H1 (cell line): Measurements from ENCODE around the gene ADAMTS13. TPM values are rescaled to one million over a fixed set of nuclear protein-coding genes. Genes with fewer than 3 reads are reported as not detected.

Experiments
- CTCF ChIA-PET: fragments of 300-600 bp; sonication (Branson Sonifier 250); formaldehyde crosslinking; loops from one replicate; lab custom pipeline; 2021; ENCODE audit not compliant: partially characterized antibody; lab: Charles Lee
- POLR2A ChIA-PET: fragments of 300-600 bp; sonication (Branson Sonifier 250); formaldehyde crosslinking; loops from one replicate; lab custom pipeline; 2021; ENCODE audit warnings: inconsistent platforms; ENCODE audit not compliant: partially characterized antibody; lab: Charles Lee
- DNase-seq, 2 experiments: peaks; one replicate each; pipeline versions ENCODE4 v3.0.0 to v3.0.0-alpha.2; 2010 to 2022; ENCODE audit warnings: low spot score in 2 of 2, low read depth in 1 of 2, mixed read lengths in 1 of 2
- FAIRE-seq: peaks from 2 replicates; lab custom pipeline; 2011; peaks lifted over from hg19 to GRCh38; lab: Jason Lieb, UNC
- H2AFZ ChIP-seq: 2 replicates; pipeline ENCODE4 v1.8.1; 2012; ENCODE audit warnings: low read length, inconsistent platforms
- H2AK5ac ChIP-seq: 2 replicates; pipeline ENCODE4 v1.6.1; 2013; ENCODE audit warnings: low read depth, low read length
- H2BK120ac ChIP-seq: replicated peaks from 2 replicates; pipeline ENCODE3; 2013; ENCODE audit warnings: low read depth, low read length, inconsistent platforms
- H2BK12ac ChIP-seq: 2 replicates; pipeline ENCODE4 v1.6.1; 2013; ENCODE audit warnings: low read depth, low read length
- H2BK15ac ChIP-seq: 2 replicates; pipeline ENCODE4 v1.6.1; 2013; ENCODE audit warnings: low read length
- H2BK20ac ChIP-seq: 2 replicates; pipeline ENCODE4 v1.6.1; 2013; ENCODE audit warnings: low read length
- H2BK5ac ChIP-seq: 2 replicates; pipeline ENCODE4 v1.6.1; 2013; ENCODE audit warnings: low read depth, low read length
- H3K14ac ChIP-seq: 2 replicates; pipeline ENCODE4 v1.6.1; 2013; ENCODE audit warnings: inconsistent platforms; ENCODE audit not compliant: insufficient read length
- H3K18ac ChIP-seq: 2 replicates; pipeline ENCODE4 v1.6.1; 2013; ENCODE audit warnings: low read length; ENCODE audit errors: extremely low read depth
- H3K23ac ChIP-seq: 2 replicates; pipeline ENCODE4 v1.6.1; 2013; ENCODE audit warnings: inconsistent platforms; ENCODE audit not compliant: insufficient read length
- H3K23me2 ChIP-seq: 2 replicates; pipeline ENCODE4 v1.6.1; 2013; ENCODE audit warnings: low read depth, low read length
- H3K27ac ChIP-seq: 2 replicates; pipeline ENCODE4 v1.6.1; 2011; ENCODE audit warnings: low read depth, low read length, inconsistent platforms
- H3K27me3 ChIP-seq, 4 experiments: replicated peaks in 1 of 4; 1 replicate in 1 of 4; 2 replicates in 3 of 4; pipeline versions ENCODE4 v1.6.1 to v1.8.1; 2011 to 2013; ENCODE audit warnings: low read length in 3 of 4, mild to moderate bottlenecking in 3 of 4, inconsistent platforms in 2 of 4, mixed read lengths in 2 of 4, moderate library complexity in 1 of 4; ENCODE audit not compliant: control insufficient read depth in 3 of 4, insufficient read depth in 3 of 4; ENCODE audit errors: extremely low read depth in 1 of 4
- H3K36me3 ChIP-seq, 4 experiments: 2 replicates each; pipeline versions ENCODE4 v1.6.1 to v1.8.1; 2011 to 2013; ENCODE audit warnings: mild to moderate bottlenecking in 4 of 4, low read length in 3 of 4, moderate library complexity in 2 of 4, control low read depth in 1 of 4, inconsistent platforms in 1 of 4; ENCODE audit not compliant: insufficient read depth in 4 of 4, control insufficient read depth in 2 of 4
- H3K4ac ChIP-seq: replicated peaks from 2 replicates; pipeline ENCODE3; 2013; ENCODE audit warnings: low read length, low read depth, mixed read lengths, inconsistent platforms; ENCODE audit not compliant: insufficient read length
- H3K4me1 ChIP-seq, 4 experiments: replicated peaks in 1 of 4; 1 replicate in 1 of 4; 2 replicates in 3 of 4; pipeline versions ENCODE4 v1.6.1 to v1.8.1; 2011 to 2013; ENCODE audit warnings: low read length in 3 of 4, inconsistent platforms in 2 of 4, mixed read lengths in 1 of 4; ENCODE audit not compliant: insufficient read depth in 4 of 4, control insufficient read depth in 3 of 4
- H3K4me2 ChIP-seq, 2 experiments: 2 replicates each; pipeline versions ENCODE4 v1.6.1 to v1.8.1; 2011 to 2013; ENCODE audit warnings: low read depth in 2 of 2, low read length in 2 of 2, control low read depth in 1 of 2, inconsistent platforms in 1 of 2, mild to moderate bottlenecking in 1 of 2; ENCODE audit not compliant: insufficient read depth in 1 of 2
- H3K4me3 ChIP-seq, 4 experiments: fragments of 200-600, 300-600 bp in 1 of 4; sonication (generic), shearing (Covaris generic), sonication (Bioruptor Twin) in 1 of 4; 2 replicates each; pipeline versions ENCODE4 v1.5.1 to v1.8.1; 2011 to 2016; ENCODE audit warnings: low read length in 4 of 4, low read depth in 3 of 4, control low read depth in 2 of 4, inconsistent platforms in 2 of 4, mild to moderate bottlenecking in 2 of 4, mixed read lengths in 1 of 4, moderate library complexity in 1 of 4; ENCODE audit not compliant: insufficient read depth in 2 of 4; ENCODE audit errors: extremely low read depth in 1 of 4
- H3K56ac ChIP-seq: replicated peaks from 2 replicates; pipeline ENCODE3; 2013; ENCODE audit warnings: low read depth, mild to moderate bottlenecking, mixed read lengths, low read length, inconsistent platforms; ENCODE audit not compliant: insufficient read length
- H3K79me1 ChIP-seq: 2 replicates; pipeline ENCODE4 v1.6.1; 2013; ENCODE audit warnings: low read depth, low read length, control low read depth
- H3K79me2 ChIP-seq, 2 experiments: 2 replicates each; pipeline versions ENCODE4 v1.6.1 to v1.8.1; 2012 to 2013; ENCODE audit warnings: low read length in 2 of 2, mild to moderate bottlenecking in 2 of 2, inconsistent platforms in 1 of 2; ENCODE audit not compliant: insufficient read depth in 2 of 2, control insufficient read depth in 1 of 2
- H3K9ac ChIP-seq, 4 experiments: replicated peaks in 1 of 4; 1 replicate in 1 of 4; 2 replicates in 3 of 4; pipeline versions ENCODE4 v1.6.1 to v1.8.1; 2011 to 2013; ENCODE audit warnings: low read depth in 3 of 4, low read length in 3 of 4, control low read depth in 2 of 4, mild to moderate bottlenecking in 2 of 4, moderate library complexity in 2 of 4, inconsistent platforms in 1 of 4; ENCODE audit errors: extremely low read depth in 1 of 4
- H3K9me3 ChIP-seq, 2 experiments: 2 replicates each; pipeline versions ENCODE4 v1.6.1 to v1.8.1; 2012 to 2013; ENCODE audit warnings: mild to moderate bottlenecking in 2 of 2, moderate library complexity in 2 of 2, control low read depth in 1 of 2, inconsistent platforms in 1 of 2, low read depth in 1 of 2, low read length in 1 of 2, mixed read lengths in 1 of 2; ENCODE audit not compliant: insufficient read depth in 2 of 2
- H4K20me1 ChIP-seq, 2 experiments: replicated peaks in 1 of 2; 2 replicates each; pipeline versions ENCODE3 to v1.8.1; 2011 to 2013; ENCODE audit warnings: inconsistent platforms in 2 of 2, low read length in 2 of 2, mild to moderate bottlenecking in 1 of 2; ENCODE audit not compliant: insufficient read depth in 2 of 2, control insufficient read depth in 1 of 2
- H4K5ac ChIP-seq: 2 replicates; pipeline ENCODE4 v1.6.1; 2013; ENCODE audit warnings: low read length, low read depth, mixed read lengths, inconsistent platforms; ENCODE audit not compliant: insufficient read length
- H4K8ac ChIP-seq: 2 replicates; pipeline ENCODE4 v1.8.0; 2013; ENCODE audit warnings: mild to moderate bottlenecking, moderate library complexity, low read length, inconsistent platforms; ENCODE audit not compliant: insufficient read depth; ENCODE audit errors: extremely low read depth
- H4K91ac ChIP-seq: replicated peaks from 2 replicates; pipeline ENCODE3; 2013; ENCODE audit warnings: low read length, mixed read lengths, inconsistent platforms; ENCODE audit not compliant: insufficient read length
- CTBP2 ChIP-seq: IDR thresholded peaks from 2 replicates; pipeline ENCODE4 v1.7.0; 2011; ENCODE audit warnings: borderline replicate concordance, mild to moderate bottlenecking, moderate library complexity, mixed read lengths, low read length; ENCODE audit not compliant: insufficient read depth, insufficient read length
- WGBS, 2 experiments: shearing (Covaris generic) in 1 of 2; methylation state at CpG; one replicate each; pipeline versions ENCODE4 v1.1.6 to v1.1.7; 2013 to 2015; ENCODE audit warnings: low lambda C conversion rate in 2 of 2, mixed read lengths in 2 of 2, inconsistent platforms in 1 of 2, low coverage in 1 of 2, missing lambda C conversion rate in 1 of 2; ENCODE audit not compliant: insufficient replicate concordance in 2 of 2, insufficient coverage in 1 of 2, insufficient read length in 1 of 2; ENCODE audit errors: extremely low coverage in 1 of 2, missing lambda C conversion rate in 1 of 2; 5-methylcytosine and 5-hydroxymethylcytosine counted together
- polyA plus RNA-seq, 7 experiments: library from polyadenylated mRNA; depleted of rRNA in 3 of 7; stranded (reverse) in 5 of 7; unstranded in 2 of 7; fragments of >200 nt in 5 of 7; fragments of 200-250 nt in 2 of 7; gene quantifications; 1 replicate in 5 of 7; 2 replicates in 1 of 7; 4 replicates in 1 of 7; pipeline versions ENCODE4 v1.2.1 to v1.2.3, GENCODE V29; 2011 to 2013; ENCODE audit warnings: missing spikeins in 2 of 7, mixed read lengths in 2 of 7
- total RNA-seq: library from RNA; stranded (reverse); fragmentation: NEBNext Ultra II Directional; extraction: Animal tissue kit (Norgen Biotek cat#: 25700); gene quantifications from 2 replicates; pipeline ENCODE4 v1.2.1, GENCODE V29; 2021

ADAMTS13 gene
- total and polyA plus RNA-seq, 2 of the 8 experiments (the other 6 are each of a cell fraction or from before 2014, with no cell fraction given) = 4.4 to 5.8 TPM

GRCh38 chr9:133452562-133452961 lies 30.4 kb downstream of the ADAMTS13 start:
- Histone ChIP-seq H3K56ac (no peak overlapping the region), H4K91ac (no peak overlapping the region), H3K27ac (no peak overlapping the region), H3K9ac (no peak overlapping the region), H3K9me3 (no peaks in the 10 kb centered on the region), H4K8ac (no peak overlapping the region), H3K14ac (no peak overlapping the region), H2AK5ac (no peak overlapping the region), H3K36me3 (no peaks in the 10 kb centered on the region), H2BK5ac (no peak overlapping the region), H2BK120ac (no peak overlapping the region), H3K4me3 (no peak overlapping the region), H3K4me2 (no peak overlapping the region), H3K79me2 (no peaks in the 10 kb centered on the region), H3K23me2 (no peaks in the 10 kb centered on the region), H2BK20ac (no peak overlapping the region), H3K79me1 (no peaks in the 10 kb centered on the region), H4K5ac (no peak overlapping the region), H2AFZ (no peak overlapping the region), H3K18ac (no peak overlapping the region), H3K23ac (no peak overlapping the region), H2BK15ac (no peak overlapping the region), H2BK12ac (no peak overlapping the region), H3K4ac (no peak overlapping the region), H3K4me1 (no peaks in the 10 kb centered on the region), H4K20me1 (peaks cover 1 to 2% of the 10 kb centered on the region in 2 experiments), H3K27me3 (no peaks in the 10 kb centered on the region; a peak in 1 of 7 replicates)
- POLR2A ChIA-PET = interaction anchor here (1.3 to 1.7 kb wide), 2 partner anchors 11 to 24 kb away, joined by 3 to 6 read pairs; no protein-coding TSS in a partner anchor
- FAIRE-seq (no peak), DNase-seq (no peak)
- CTCF ChIA-PET = interaction anchor here (1.0 to 6.9 kb wide), 6 partner anchors 7 to 34 kb away, joined by 3 to 64 read pairs (median 6); partner anchors contain the start of gene ADAMTS13
- 91% methylated on average over 7 of the region's 7 CpGs; no CpG with 5 or more reads in 1 of the 2 experiments for WGBS, 2 experiments
- TF ChIP-seq CTBP2 = no peak
